OCI-LY7 (cell line): Measurements from ENCODE around the gene RAPGEF5.

Experiments used
- EZH2phosphoT487 ChIP-seq: fragments of 200-600 bp; sonication (generic); IDR thresholded peaks from 2 replicates; pipeline ENCODE4 v1.6.1; 2018; ENCODE audit warnings: low read depth, borderline replicate concordance, mild to moderate bottlenecking, mixed run types, antibody characterized with exemption, low read length, moderate library complexity, mixed read lengths
- TF ChIP-seq, protein P1 (sequence below): fragments of 200-600 bp; sonication (generic); conservative IDR thresholded peaks from 2 replicates; pipeline ENCODE4 v1.5.1; 2014; ENCODE audit warnings: mild to moderate bottlenecking, antibody characterized with exemption, low read length, moderate library complexity, mixed read lengths

DNA sequence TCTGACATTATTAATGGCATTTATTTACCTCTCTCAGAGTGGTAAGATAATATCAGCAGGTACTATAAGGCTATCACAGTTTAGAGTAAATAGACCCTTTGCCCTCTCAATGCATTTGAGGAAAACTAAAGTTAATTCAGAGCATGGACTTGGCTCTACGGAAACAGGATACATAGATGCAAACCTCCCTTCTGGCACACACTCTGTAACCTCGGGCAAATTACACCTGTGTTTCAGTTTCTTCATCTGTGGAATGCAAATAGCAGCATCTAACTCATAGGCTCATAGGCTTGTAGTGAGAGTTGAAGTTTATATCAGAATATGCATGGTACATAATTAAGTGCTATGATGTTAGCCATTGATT, 5.6 kb downstream of the RAPGEF5 start:
- TF ChIP-seq, protein P1, sequence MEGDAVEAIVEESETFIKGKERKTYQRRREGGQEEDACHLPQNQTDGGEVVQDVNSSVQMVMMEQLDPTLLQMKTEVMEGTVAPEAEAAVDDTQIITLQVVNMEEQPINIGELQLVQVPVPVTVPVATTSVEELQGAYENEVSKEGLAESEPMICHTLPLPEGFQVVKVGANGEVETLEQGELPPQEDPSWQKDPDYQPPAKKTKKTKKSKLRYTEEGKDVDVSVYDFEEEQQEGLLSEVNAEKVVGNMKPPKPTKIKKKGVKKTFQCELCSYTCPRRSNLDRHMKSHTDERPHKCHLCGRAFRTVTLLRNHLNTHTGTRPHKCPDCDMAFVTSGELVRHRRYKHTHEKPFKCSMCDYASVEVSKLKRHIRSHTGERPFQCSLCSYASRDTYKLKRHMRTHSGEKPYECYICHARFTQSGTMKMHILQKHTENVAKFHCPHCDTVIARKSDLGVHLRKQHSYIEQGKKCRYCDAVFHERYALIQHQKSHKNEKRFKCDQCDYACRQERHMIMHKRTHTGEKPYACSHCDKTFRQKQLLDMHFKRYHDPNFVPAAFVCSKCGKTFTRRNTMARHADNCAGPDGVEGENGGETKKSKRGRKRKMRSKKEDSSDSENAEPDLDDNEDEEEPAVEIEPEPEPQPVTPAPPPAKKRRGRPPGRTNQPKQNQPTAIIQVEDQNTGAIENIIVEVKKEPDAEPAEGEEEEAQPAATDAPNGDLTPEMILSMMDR: no peak
- no peak for TF ChIP-seq EZH2phosphoT487
